H1 (cell line): ENCODE results near the gene ADAM12. TPM values are rescaled to one million over a fixed set of nuclear protein-coding genes. Genes with fewer than 3 reads are reported as not detected.

ENCODE experiments used
- CTCF ChIA-PET: fragments of 300-600 bp; sonication (Branson Sonifier 250); formaldehyde crosslinking; loops from one replicate; lab custom pipeline; 2021; ENCODE audit not compliant: partially characterized antibody; lab: Charles Lee
- POLR2A ChIA-PET: fragments of 300-600 bp; sonication (Branson Sonifier 250); formaldehyde crosslinking; loops from one replicate; lab custom pipeline; 2021; ENCODE audit warnings: inconsistent platforms; ENCODE audit not compliant: partially characterized antibody; lab: Charles Lee
- DNase-seq, 2 experiments: peaks; one replicate each; pipeline versions ENCODE4 v3.0.0 to v3.0.0-alpha.2; 2010 to 2022; ENCODE audit warnings: low spot score in 2 of 2, low read depth in 1 of 2, mixed read lengths in 1 of 2
- FAIRE-seq: peaks from 2 replicates; lab custom pipeline; 2011; peaks lifted over from hg19 to GRCh38; lab: Jason Lieb, UNC
- H2AFZ ChIP-seq: 2 replicates; pipeline ENCODE4 v1.8.1; 2012; ENCODE audit warnings: low read length, inconsistent platforms
- H2AK5ac ChIP-seq: 2 replicates; pipeline ENCODE4 v1.6.1; 2013; ENCODE audit warnings: low read depth, low read length
- H2BK120ac ChIP-seq: replicated peaks from 2 replicates; pipeline ENCODE3; 2013; ENCODE audit warnings: low read depth, low read length, inconsistent platforms
- H2BK12ac ChIP-seq: 2 replicates; pipeline ENCODE4 v1.6.1; 2013; ENCODE audit warnings: low read depth, low read length
- H2BK15ac ChIP-seq: 2 replicates; pipeline ENCODE4 v1.6.1; 2013; ENCODE audit warnings: low read length
- H2BK20ac ChIP-seq: 2 replicates; pipeline ENCODE4 v1.6.1; 2013; ENCODE audit warnings: low read length
- H2BK5ac ChIP-seq: 2 replicates; pipeline ENCODE4 v1.6.1; 2013; ENCODE audit warnings: low read depth, low read length
- H3K14ac ChIP-seq: 2 replicates; pipeline ENCODE4 v1.6.1; 2013; ENCODE audit warnings: inconsistent platforms; ENCODE audit not compliant: insufficient read length
- H3K18ac ChIP-seq: 2 replicates; pipeline ENCODE4 v1.6.1; 2013; ENCODE audit warnings: low read length; ENCODE audit errors: extremely low read depth
- H3K23ac ChIP-seq: 2 replicates; pipeline ENCODE4 v1.6.1; 2013; ENCODE audit warnings: inconsistent platforms; ENCODE audit not compliant: insufficient read length
- H3K23me2 ChIP-seq: 2 replicates; pipeline ENCODE4 v1.6.1; 2013; ENCODE audit warnings: low read depth, low read length
- H3K27ac ChIP-seq: 2 replicates; pipeline ENCODE4 v1.6.1; 2011; ENCODE audit warnings: low read depth, low read length, inconsistent platforms
- H3K27me3 ChIP-seq, 4 experiments: replicated peaks in 1 of 4; 1 replicate in 1 of 4; 2 replicates in 3 of 4; pipeline versions ENCODE4 v1.6.1 to v1.8.1; 2011 to 2013; ENCODE audit warnings: low read length in 3 of 4, mild to moderate bottlenecking in 3 of 4, inconsistent platforms in 2 of 4, mixed read lengths in 2 of 4, moderate library complexity in 1 of 4; ENCODE audit not compliant: control insufficient read depth in 3 of 4, insufficient read depth in 3 of 4; ENCODE audit errors: extremely low read depth in 1 of 4
- H3K36me3 ChIP-seq, 4 experiments: 2 replicates each; pipeline versions ENCODE4 v1.6.1 to v1.8.1; 2011 to 2013; ENCODE audit warnings: mild to moderate bottlenecking in 4 of 4, low read length in 3 of 4, moderate library complexity in 2 of 4, control low read depth in 1 of 4, inconsistent platforms in 1 of 4; ENCODE audit not compliant: insufficient read depth in 4 of 4, control insufficient read depth in 2 of 4
- H3K4ac ChIP-seq: replicated peaks from 2 replicates; pipeline ENCODE3; 2013; ENCODE audit warnings: low read length, low read depth, mixed read lengths, inconsistent platforms; ENCODE audit not compliant: insufficient read length
- H3K4me1 ChIP-seq, 4 experiments: replicated peaks in 1 of 4; 1 replicate in 1 of 4; 2 replicates in 3 of 4; pipeline versions ENCODE4 v1.6.1 to v1.8.1; 2011 to 2013; ENCODE audit warnings: low read length in 3 of 4, inconsistent platforms in 2 of 4, mixed read lengths in 1 of 4; ENCODE audit not compliant: insufficient read depth in 4 of 4, control insufficient read depth in 3 of 4
- H3K4me2 ChIP-seq, 2 experiments: 2 replicates each; pipeline versions ENCODE4 v1.6.1 to v1.8.1; 2011 to 2013; ENCODE audit warnings: low read depth in 2 of 2, low read length in 2 of 2, control low read depth in 1 of 2, inconsistent platforms in 1 of 2, mild to moderate bottlenecking in 1 of 2; ENCODE audit not compliant: insufficient read depth in 1 of 2
- H3K4me3 ChIP-seq, 4 experiments: fragments of 200-600, 300-600 bp in 1 of 4; sonication (generic), shearing (Covaris generic), sonication (Bioruptor Twin) in 1 of 4; 2 replicates each; pipeline versions ENCODE4 v1.5.1 to v1.8.1; 2011 to 2016; ENCODE audit warnings: low read length in 4 of 4, low read depth in 3 of 4, control low read depth in 2 of 4, inconsistent platforms in 2 of 4, mild to moderate bottlenecking in 2 of 4, mixed read lengths in 1 of 4, moderate library complexity in 1 of 4; ENCODE audit not compliant: insufficient read depth in 2 of 4; ENCODE audit errors: extremely low read depth in 1 of 4
- H3K56ac ChIP-seq: replicated peaks from 2 replicates; pipeline ENCODE3; 2013; ENCODE audit warnings: low read depth, mild to moderate bottlenecking, mixed read lengths, low read length, inconsistent platforms; ENCODE audit not compliant: insufficient read length
- H3K79me1 ChIP-seq: 2 replicates; pipeline ENCODE4 v1.6.1; 2013; ENCODE audit warnings: low read depth, low read length, control low read depth
- H3K79me2 ChIP-seq, 2 experiments: 2 replicates each; pipeline versions ENCODE4 v1.6.1 to v1.8.1; 2012 to 2013; ENCODE audit warnings: low read length in 2 of 2, mild to moderate bottlenecking in 2 of 2, inconsistent platforms in 1 of 2; ENCODE audit not compliant: insufficient read depth in 2 of 2, control insufficient read depth in 1 of 2
- H3K9ac ChIP-seq, 4 experiments: replicated peaks in 1 of 4; 1 replicate in 1 of 4; 2 replicates in 3 of 4; pipeline versions ENCODE4 v1.6.1 to v1.8.1; 2011 to 2013; ENCODE audit warnings: low read depth in 3 of 4, low read length in 3 of 4, control low read depth in 2 of 4, mild to moderate bottlenecking in 2 of 4, moderate library complexity in 2 of 4, inconsistent platforms in 1 of 4; ENCODE audit errors: extremely low read depth in 1 of 4
- H3K9me3 ChIP-seq, 2 experiments: 2 replicates each; pipeline versions ENCODE4 v1.6.1 to v1.8.1; 2012 to 2013; ENCODE audit warnings: mild to moderate bottlenecking in 2 of 2, moderate library complexity in 2 of 2, control low read depth in 1 of 2, inconsistent platforms in 1 of 2, low read depth in 1 of 2, low read length in 1 of 2, mixed read lengths in 1 of 2; ENCODE audit not compliant: insufficient read depth in 2 of 2
- H4K20me1 ChIP-seq, 2 experiments: replicated peaks in 1 of 2; 2 replicates each; pipeline versions ENCODE3 to v1.8.1; 2011 to 2013; ENCODE audit warnings: inconsistent platforms in 2 of 2, low read length in 2 of 2, mild to moderate bottlenecking in 1 of 2; ENCODE audit not compliant: insufficient read depth in 2 of 2, control insufficient read depth in 1 of 2
- H4K5ac ChIP-seq: 2 replicates; pipeline ENCODE4 v1.6.1; 2013; ENCODE audit warnings: low read length, low read depth, mixed read lengths, inconsistent platforms; ENCODE audit not compliant: insufficient read length
- H4K8ac ChIP-seq: 2 replicates; pipeline ENCODE4 v1.8.0; 2013; ENCODE audit warnings: mild to moderate bottlenecking, moderate library complexity, low read length, inconsistent platforms; ENCODE audit not compliant: insufficient read depth; ENCODE audit errors: extremely low read depth
- H4K91ac ChIP-seq: replicated peaks from 2 replicates; pipeline ENCODE3; 2013; ENCODE audit warnings: low read length, mixed read lengths, inconsistent platforms; ENCODE audit not compliant: insufficient read length
- KDM5A ChIP-seq: fragments of 200-600 bp; IDR thresholded peaks from 2 replicates; pipeline ENCODE4 v1.7.1; 2012; ENCODE audit warnings: mild to moderate bottlenecking, low read length, inconsistent platforms, mixed read lengths
- NANOG ChIP-seq: IDR thresholded peaks from 2 replicates; pipeline ENCODE4 v1.6.1; 2011; ENCODE audit warnings: low read length, low read depth, mild to moderate bottlenecking, inconsistent platforms; ENCODE audit not compliant: insufficient read depth, poor library complexity, severe bottlenecking
- RNF2 ChIP-seq: fragments of 200-900, 300-1000 bp; sonication (generic); IDR thresholded peaks from 2 replicates; pipeline ENCODE4 v1.7.1; 2016; ENCODE audit warnings: borderline replicate concordance, low read depth, mild to moderate bottlenecking, antibody characterized with exemption, low read length; ENCODE audit not compliant: poor library complexity, severe bottlenecking; ENCODE audit errors: missing control alignments
- WGBS, 2 experiments: shearing (Covaris generic) in 1 of 2; methylation state at CpG; one replicate each; pipeline versions ENCODE4 v1.1.6 to v1.1.7; 2013 to 2015; ENCODE audit warnings: low lambda C conversion rate in 2 of 2, mixed read lengths in 2 of 2, inconsistent platforms in 1 of 2, low coverage in 1 of 2, missing lambda C conversion rate in 1 of 2; ENCODE audit not compliant: insufficient replicate concordance in 2 of 2, insufficient coverage in 1 of 2, insufficient read length in 1 of 2; ENCODE audit errors: extremely low coverage in 1 of 2, missing lambda C conversion rate in 1 of 2; 5-methylcytosine and 5-hydroxymethylcytosine counted together
- polyA plus RNA-seq, 7 experiments: library from polyadenylated mRNA; depleted of rRNA in 3 of 7; stranded (reverse) in 5 of 7; unstranded in 2 of 7; fragments of >200 nt in 5 of 7; fragments of 200-250 nt in 2 of 7; gene quantifications; 1 replicate in 5 of 7; 2 replicates in 1 of 7; 4 replicates in 1 of 7; pipeline versions ENCODE4 v1.2.1 to v1.2.3, GENCODE V29; 2011 to 2013; ENCODE audit warnings: missing spikeins in 2 of 7, mixed read lengths in 2 of 7
- total RNA-seq: library from RNA; stranded (reverse); fragmentation: NEBNext Ultra II Directional; extraction: Animal tissue kit (Norgen Biotek cat#: 25700); gene quantifications from 2 replicates; pipeline ENCODE4 v1.2.1, GENCODE V29; 2021

Gene ADAM12
- total and polyA plus RNA-seq, 2 of the 8 experiments (the other 6 are each of a cell fraction or from before 2014, with no cell fraction given), result 0.07 to 0.17 TPM

DNA sequence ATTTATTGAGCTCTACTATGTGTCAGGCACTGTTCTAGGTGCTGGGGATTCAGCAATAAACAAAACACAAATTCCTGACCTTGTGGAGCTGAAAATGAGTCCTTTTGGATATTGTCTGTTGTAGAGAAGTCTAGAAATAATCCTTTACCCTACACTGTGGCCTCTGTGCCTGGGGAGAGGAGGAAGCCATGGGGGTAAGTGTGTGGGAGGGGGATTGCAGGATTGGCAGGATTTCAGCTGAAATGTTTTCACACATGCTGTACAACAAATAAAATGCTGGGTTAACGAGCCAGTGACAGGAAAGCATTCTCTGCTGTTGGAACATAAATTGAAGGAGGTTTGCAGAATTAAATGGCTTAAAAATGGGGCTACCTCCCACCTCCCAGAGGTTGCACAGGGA lies 302.5 kb downstream of the ADAM12 start:
- WGBS, 2 experiments, result 75% methylated on average over 1 of the region's 1 CpG; no CpG with 5 or more reads in 1 of the 2 experiments
- H3K18ac ChIP-seq, result no peak overlapping the region
- H3K4me1 ChIP-seq, result peaks cover 0 to 2% (median 0%) of the 10 kb centered on the region in 4 experiments; a peak in 2 of 7 replicates
- H3K79me2 ChIP-seq, result no peaks in the 10 kb centered on the region
- H3K56ac ChIP-seq, result no peak overlapping the region
- ChIA-PET CTCF (interaction anchor here (0.6 kb wide), 1 partner anchor 169 kb away, joined by 3 read pairs; no protein-coding TSS in a partner anchor), POLR2A (no interaction called here)
- no peak overlapping the region for H3K23ac ChIP-seq
- no peaks in the 10 kb centered on the region for H3K79me1 ChIP-seq
- no peaks in the 10 kb centered on the region for H3K36me3 ChIP-seq
- no peak overlapping the region for H2BK15ac ChIP-seq
- H3K23me2 ChIP-seq, result peaks cover 4% of the 10 kb centered on the region; the same call in 1 of the 2 replicates
- H3K4me2 ChIP-seq, result no peak overlapping the region
- no peaks in the 10 kb centered on the region for H3K9me3 ChIP-seq
- DNase-seq (no peak), FAIRE-seq (no peak)
- H3K27ac ChIP-seq, result no peak overlapping the region
- H3K27me3 ChIP-seq, result no peaks in the 10 kb centered on the region
- H2AFZ ChIP-seq, result no peak overlapping the region
- H4K20me1 ChIP-seq, result no peaks in the 10 kb centered on the region
- no peak overlapping the region for H4K5ac ChIP-seq
- H2AK5ac ChIP-seq, result no peak overlapping the region
- no peak overlapping the region for H3K9ac ChIP-seq
- no peak for TF ChIP-seq KDM5A
- no peak for TF ChIP-seq NANOG
- TF ChIP-seq RNF2, result no peak
- no peak overlapping the region for H2BK120ac ChIP-seq
- no peak overlapping the region for H4K91ac ChIP-seq
- H4K8ac ChIP-seq, result no peak overlapping the region
- H2BK5ac ChIP-seq, result no peak overlapping the region
- no peak overlapping the region for H3K4ac ChIP-seq
- H2BK12ac ChIP-seq, result no peak overlapping the region
- H3K14ac ChIP-seq, result no peak overlapping the region
- H2BK20ac ChIP-seq, result no peak overlapping the region
- no peak overlapping the region for H3K4me3 ChIP-seq
